ENCODE measurements around the gene ZNF189. TPM values are rescaled to one million over a fixed set of nuclear protein-coding genes. Genes with fewer than 3 reads are reported as not detected.

Gene ZNF189
- total RNA-seq, 3 donors from 2014 or later = 13.1 to 27.9 (median 17.7) TPM

DNA sequence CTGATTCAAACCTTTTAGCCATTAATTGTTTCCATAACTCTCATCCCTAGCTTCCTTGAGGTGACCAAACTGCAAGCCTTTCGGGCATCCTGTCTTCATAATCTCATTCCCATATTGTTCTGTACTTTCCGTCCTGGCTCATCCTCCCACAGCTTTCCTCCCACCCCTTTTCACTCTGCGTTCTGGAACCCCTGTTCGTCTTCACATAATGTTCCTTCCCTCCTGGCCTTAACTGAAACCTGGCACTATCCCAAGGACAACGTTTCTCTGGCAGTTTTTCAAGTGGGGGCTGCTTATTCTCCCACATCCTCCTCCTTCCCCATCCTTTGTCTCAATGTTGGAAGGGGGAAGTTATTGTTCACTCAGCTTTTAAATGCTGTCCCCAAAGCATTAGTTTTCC, 1.5 kb downstream of the ZNF189 start:
- Histone ChIP-seq H3K4me3 (no peak overlapping the region), H3K9me3 (peaks cover 6% of the 10 kb centered on the region), H3K4me1 (ENCODE audit: low read depth) (peaks cover 18% of the 10 kb centered on the region), H3K36me3 (ENCODE audit: low read depth) (peaks cover 4% of the 10 kb centered on the region)
- ATAC-seq (no peak), DNase-seq (peak in 1 of 3 donors; percentile 8)
- intact Hi-C loops (cut with DNase I, micrococcal nuclease) = no loop called here
- TF ChIP-seq, protein P1, sequence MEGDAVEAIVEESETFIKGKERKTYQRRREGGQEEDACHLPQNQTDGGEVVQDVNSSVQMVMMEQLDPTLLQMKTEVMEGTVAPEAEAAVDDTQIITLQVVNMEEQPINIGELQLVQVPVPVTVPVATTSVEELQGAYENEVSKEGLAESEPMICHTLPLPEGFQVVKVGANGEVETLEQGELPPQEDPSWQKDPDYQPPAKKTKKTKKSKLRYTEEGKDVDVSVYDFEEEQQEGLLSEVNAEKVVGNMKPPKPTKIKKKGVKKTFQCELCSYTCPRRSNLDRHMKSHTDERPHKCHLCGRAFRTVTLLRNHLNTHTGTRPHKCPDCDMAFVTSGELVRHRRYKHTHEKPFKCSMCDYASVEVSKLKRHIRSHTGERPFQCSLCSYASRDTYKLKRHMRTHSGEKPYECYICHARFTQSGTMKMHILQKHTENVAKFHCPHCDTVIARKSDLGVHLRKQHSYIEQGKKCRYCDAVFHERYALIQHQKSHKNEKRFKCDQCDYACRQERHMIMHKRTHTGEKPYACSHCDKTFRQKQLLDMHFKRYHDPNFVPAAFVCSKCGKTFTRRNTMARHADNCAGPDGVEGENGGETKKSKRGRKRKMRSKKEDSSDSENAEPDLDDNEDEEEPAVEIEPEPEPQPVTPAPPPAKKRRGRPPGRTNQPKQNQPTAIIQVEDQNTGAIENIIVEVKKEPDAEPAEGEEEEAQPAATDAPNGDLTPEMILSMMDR (IDR thresholded peaks at IDR 0.05) = no peak

GRCh38 chr9:101403516-101404285, 5.0 kb downstream of the ZNF189 start:
- H3K4me3 ChIP-seq = no peak overlapping the region
- H3K4me1 ChIP-seq (ENCODE audit: low read depth) = peaks cover 7% of the 10 kb centered on the region
- TF ChIP-seq, protein P1 (IDR thresholded peaks at IDR 0.05) = no peak
- ATAC-seq = no peak
- peaks cover 42% of the 10 kb centered on the region for H3K9me3 ChIP-seq
- peaks cover 25% of the 10 kb centered on the region for H3K36me3 ChIP-seq (ENCODE audit: low read depth)
- DNase-seq = no peak
- intact Hi-C loops (cut with DNase I, micrococcal nuclease) = no loop called here

- DNase-seq (no peak), ATAC-seq (no peak)
- Histone ChIP-seq H3K36me3 (ENCODE audit: low read depth) (peaks cover 31% of the 10 kb centered on the region), H3K9me3 (peaks cover 89% of the 10 kb centered on the region), H3K4me3 (no peak overlapping the region), H3K4me1 (ENCODE audit: low read depth) (no peaks in the 10 kb centered on the region)
- intact Hi-C loops (cut with DNase I, micrococcal nuclease) = no loop called here
- TF ChIP-seq, protein P1 (IDR thresholded peaks at IDR 0.05) = no peak
Observed at GRCh38 chr9:101408374-101409078, 9.9 kb downstream of the ZNF189 start.

GRCh38 chr9:101409079-101409477, 10.4 kb downstream of the ZNF189 start:
- Histone ChIP-seq H3K4me3 (no peak overlapping the region), H3K9me3 (peaks cover 93% of the 10 kb centered on the region), H3K36me3 (ENCODE audit: low read depth) (peaks cover 31% of the 10 kb centered on the region), H3K4me1 (ENCODE audit: low read depth) (no peaks in the 10 kb centered on the region)
- no peak for DNase-seq
- intact Hi-C loops (cut with DNase I, micrococcal nuclease) = no loop called here
- ATAC-seq = no peak
- TF ChIP-seq, protein P1 (IDR thresholded peaks at IDR 0.05) = no peak

GRCh38 chr9:101414839-101415238, 16.2 kb downstream of the ZNF189 start:
- H3K36me3 ChIP-seq (ENCODE audit: low read depth) = no peaks in the 10 kb centered on the region
- intact Hi-C loops (cut with DNase I, micrococcal nuclease) = no loop called here
- H3K9me3 ChIP-seq = peaks cover 60% of the 10 kb centered on the region

More at GRCh38 chr9:101414839-101415238, 16.2 kb downstream of the ZNF189 start:
- no peak overlapping the region for H3K4me3 ChIP-seq
- TF ChIP-seq, protein P1 (IDR thresholded peaks at IDR 0.05) = no peak
- no peaks in the 10 kb centered on the region for H3K4me1 ChIP-seq (ENCODE audit: low read depth)
- DNase-seq = no peak
- ATAC-seq = no peak

All from mucosa of descending colon (tissue), 3 donors.